Erythroblast (primary cell): ENCODE data around the gene TUBD1.
"Not testable (repeated sequence)": the region's sequence is repeated elsewhere in the genome, so short reads cannot be mapped to it uniquely, and the experiment has no call there.

ENCODE experiments used
- GATA1 ChIP-seq: IDR thresholded peaks from 2 replicates; pipeline ENCODE4 v1.6.1; 2011; ENCODE audit warnings: low read depth, mild to moderate bottlenecking, control low read depth, low read length, moderate library complexity
- POLR2A ChIP-seq: IDR thresholded peaks from 2 replicates; pipeline ENCODE4 v1.6.1; 2011; ENCODE audit warnings: mild to moderate bottlenecking, low read length

DNA sequence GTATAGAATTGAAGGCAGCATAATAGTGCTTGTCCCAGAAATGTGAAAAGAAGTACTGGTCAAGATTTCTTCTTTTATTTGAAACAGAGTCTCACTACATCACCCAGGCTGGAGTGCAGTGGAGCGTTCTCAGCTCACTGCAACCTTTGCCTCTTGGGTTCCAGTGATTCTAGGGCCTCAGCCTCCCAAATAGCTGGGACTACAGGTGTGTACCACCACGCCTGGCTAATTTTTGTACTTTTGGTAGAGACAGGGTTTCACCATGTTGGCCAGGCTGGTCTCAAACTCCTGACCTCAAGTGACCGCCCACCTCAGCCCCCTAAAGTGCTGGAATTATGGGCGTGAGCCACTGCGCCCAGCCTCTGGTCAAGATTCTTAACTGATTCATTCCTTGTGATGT lies 27.9 kb upstream of the TUBD1 start:
- TF ChIP-seq GATA1, POLR2A: not testable (repeated sequence)
